ENCODE measurements around the gene TDRD6.

GRCh38 chr6:46652603-46653438 is 34.9 kb upstream of the TDRD6 start, which contains the start of the genes CYP39A1 and SLC25A27:
- TF ChIP-seq EP300 (IDR thresholded peaks at IDR 0.05) (no peak), CTCF (IDR thresholded peaks at IDR 0.05) (no peak), POLR2AphosphoS5 (IDR thresholded peaks at IDR 0.05) (peak in 1 of 3 donors; percentile 51), POLR2A (IDR thresholded peaks at IDR 0.05) (no peak)

Data from suprapubic skin (tissue), 4 donors.